ENCODE data around the gene SPRY2. TPM values are rescaled to one million over a fixed set of nuclear protein-coding genes. Genes with fewer than 3 reads are reported as not detected.

SPRY2 gene
- polyA plus RNA-seq, 1 donor from 2014 or later = not detected

DNA sequence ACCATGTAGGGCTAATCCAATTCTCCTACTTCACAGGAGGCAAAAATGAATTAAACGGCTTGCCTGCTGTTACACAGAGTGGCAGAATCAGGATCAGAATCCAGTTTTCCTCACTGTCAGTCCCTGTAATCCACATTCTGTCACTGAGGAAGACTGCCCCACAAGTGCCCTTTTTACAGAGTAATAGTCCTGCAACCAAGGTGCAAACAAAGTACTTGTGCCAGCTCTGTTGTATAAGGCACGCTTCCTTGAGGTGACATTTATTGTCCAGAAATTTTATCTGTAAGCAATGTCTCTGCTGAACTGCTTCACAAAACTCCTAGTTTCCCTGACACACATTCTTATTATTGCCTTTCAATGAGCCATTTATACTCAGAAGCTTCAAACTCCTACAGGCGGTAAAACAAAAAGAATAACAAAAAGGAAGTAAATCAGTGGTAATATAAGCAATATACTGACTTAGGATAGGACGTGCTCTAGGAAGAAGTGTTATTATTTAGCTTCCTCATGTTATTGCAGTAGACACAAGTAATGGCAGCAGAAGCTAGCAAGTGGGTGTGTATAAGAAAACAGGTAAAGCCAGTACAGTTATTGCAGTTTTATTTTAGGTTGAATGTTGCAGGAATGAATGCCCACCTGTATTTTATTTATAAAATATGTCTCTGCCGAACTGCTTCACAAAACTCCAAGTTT lies 28.8 kb downstream of the SPRY2 start:
- Mint-ChIP-seq H3K4me3 (no peak overlapping the region), H3K27ac (no peak overlapping the region), H3K27me3 (peaks cover 5% of the 10 kb centered on the region), H3K4me1 (peaks cover 0 to 4% (median 0%) of the 10 kb centered on the region in 3 donors), H3K36me3 (peaks cover 2% of the 10 kb centered on the region), H3K9me3 (peaks cover 0 to 2% (median 0%) of the 10 kb centered on the region in 3 donors)

DNA sequence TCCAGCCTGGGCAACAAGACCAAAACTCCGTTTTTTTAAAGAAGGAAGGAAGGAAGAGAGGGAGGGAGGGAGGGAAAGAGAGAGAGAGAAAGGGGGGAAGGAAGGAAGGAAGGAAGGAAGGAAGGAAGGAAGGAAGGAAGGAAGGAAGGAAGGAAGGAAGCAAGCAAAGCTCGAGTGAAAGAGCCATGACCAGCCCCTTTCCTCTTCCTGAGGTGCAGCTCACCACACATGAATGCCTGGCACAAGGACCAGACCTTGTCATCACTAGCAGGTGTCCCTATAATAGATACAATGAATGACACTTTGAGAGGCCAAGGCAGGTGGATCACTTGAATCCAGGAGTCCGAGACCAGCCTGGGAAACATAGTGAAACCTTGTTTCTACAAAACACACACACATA lies 31.0 kb downstream of the SPRY2 start:
- Mint-ChIP-seq H3K27me3 (peaks cover 5% of the 10 kb centered on the region), H3K36me3 (peaks cover 2% of the 10 kb centered on the region), H3K4me3 (no peak overlapping the region), H3K9me3 (peaks cover 0 to 2% (median 0%) of the 10 kb centered on the region in 3 donors), H3K27ac (no peak overlapping the region), H3K4me1 (peaks cover 0 to 5% (median 0%) of the 10 kb centered on the region in 3 donors)

GRCh38 chr13:80307401-80307987 lies 33.4 kb downstream of the SPRY2 start:
- Mint-ChIP-seq H3K9me3 (peaks cover 0 to 3% (median 2%) of the 10 kb centered on the region in 3 donors), H3K4me3 (no peak overlapping the region), H3K27me3 (peaks cover 2% of the 10 kb centered on the region), H3K4me1 (peaks cover 0 to 5% (median 0%) of the 10 kb centered on the region in 3 donors), H3K27ac (no peak overlapping the region), H3K36me3 (no peaks in the 10 kb centered on the region)

DNA sequence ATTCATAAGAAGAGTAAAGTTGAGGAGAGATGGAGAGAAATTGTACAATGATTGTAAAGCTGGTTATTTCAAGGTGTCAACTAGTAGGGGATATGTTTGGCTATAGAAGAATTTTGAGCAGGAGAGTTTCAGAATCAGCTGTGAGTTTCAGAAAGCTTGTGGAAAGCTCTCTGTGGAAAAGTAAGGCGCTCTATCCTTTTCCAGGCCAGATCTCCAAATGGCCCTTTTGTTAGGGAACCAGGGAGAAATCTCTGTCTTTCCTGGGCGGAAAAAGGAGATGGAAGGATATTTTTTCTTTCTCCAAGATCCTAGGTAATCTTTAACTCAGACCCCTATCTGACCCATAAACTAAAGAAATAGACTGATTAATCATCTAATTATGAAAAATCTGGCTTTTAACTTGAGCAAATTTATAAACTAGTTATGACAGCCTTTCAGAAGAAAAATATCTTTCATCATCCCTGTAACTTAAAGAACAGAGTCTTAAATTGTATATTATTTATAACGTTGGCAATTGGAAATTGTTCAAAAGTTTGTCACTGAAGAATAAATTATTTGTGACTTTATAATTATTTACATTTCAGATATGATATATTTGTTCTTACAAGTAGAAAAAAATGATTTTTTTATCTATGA lies 34.5 kb downstream of the SPRY2 start:
- Mint-ChIP-seq H3K4me3 (no peak overlapping the region), H3K4me1 (peaks cover 0 to 5% (median 0%) of the 10 kb centered on the region in 3 donors), H3K27ac (no peak overlapping the region), H3K36me3 (no peaks in the 10 kb centered on the region), H3K9me3 (peaks cover 0 to 3% (median 2%) of the 10 kb centered on the region in 3 donors), H3K27me3 (peaks cover 2% of the 10 kb centered on the region)

GRCh38 chr13:80305737-80306136 lies 35.2 kb downstream of the SPRY2 start:
- Mint-ChIP-seq H3K27me3 (peaks cover 2% of the 10 kb centered on the region), H3K4me3 (no peak overlapping the region), H3K4me1 (peaks cover 0 to 5% (median 0%) of the 10 kb centered on the region in 3 donors), H3K9me3 (peaks cover 0 to 5% (median 2%) of the 10 kb centered on the region in 3 donors), H3K36me3 (no peaks in the 10 kb centered on the region), H3K27ac (no peak overlapping the region)

GRCh38 chr13:80303225-80303811 lies 37.6 kb downstream of the SPRY2 start:
- no peak overlapping the region for H3K27ac Mint-ChIP-seq
- no peaks in the 10 kb centered on the region for H3K36me3 Mint-ChIP-seq
- peaks cover 2% of the 10 kb centered on the region for H3K27me3 Mint-ChIP-seq
- H3K9me3 Mint-ChIP-seq = peaks cover 0 to 7% (median 2%) of the 10 kb centered on the region in 3 donors
- peaks cover 0 to 5% (median 1%) of the 10 kb centered on the region in 3 donors for H3K4me1 Mint-ChIP-seq
- H3K4me3 Mint-ChIP-seq = no peak overlapping the region

DNA sequence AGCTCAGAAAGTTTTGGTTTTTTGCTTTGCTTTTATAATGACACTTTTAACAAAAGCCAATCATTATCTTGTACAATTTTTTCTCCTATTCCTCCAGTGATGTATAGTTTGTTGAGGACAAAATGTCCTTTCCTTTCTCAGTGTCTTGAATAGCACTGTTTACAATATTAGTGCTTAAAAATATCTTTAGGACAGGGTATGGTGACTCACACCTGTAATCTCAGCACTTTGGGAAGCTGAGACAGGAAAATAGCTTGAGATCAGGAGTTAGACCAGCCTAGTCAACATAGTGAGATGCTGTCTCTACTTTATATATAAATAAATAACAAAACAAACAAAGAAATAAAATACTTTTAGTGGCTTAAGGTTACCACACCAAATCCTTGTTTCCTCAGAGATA lies 41.9 kb downstream of the SPRY2 start:
- Mint-ChIP-seq H3K9me3 (peaks cover 0 to 5% (median 2%) of the 10 kb centered on the region in 3 donors), H3K27ac (no peak overlapping the region), H3K4me1 (peaks cover 0 to 3% (median 1%) of the 10 kb centered on the region in 3 donors), H3K4me3 (no peak overlapping the region), H3K27me3 (no peaks in the 10 kb centered on the region), H3K36me3 (no peaks in the 10 kb centered on the region)

- Mint-ChIP-seq H3K27me3 (no peaks in the 10 kb centered on the region), H3K4me1 (peaks cover 0 to 3% (median 1%) of the 10 kb centered on the region in 3 donors), H3K36me3 (no peaks in the 10 kb centered on the region), H3K27ac (no peak overlapping the region), H3K4me3 (no peak overlapping the region), H3K9me3 (peaks cover 0 to 4% (median 1%) of the 10 kb centered on the region in 3 donors)
Measured at GRCh38 chr13:80297503-80297902, 43.4 kb downstream of the SPRY2 start.

GRCh38 chr13:80297094-80297493 lies 43.8 kb downstream of the SPRY2 start:
- H3K9me3 Mint-ChIP-seq = peaks cover 0 to 4% (median 1%) of the 10 kb centered on the region in 3 donors
- H3K27me3 Mint-ChIP-seq = no peaks in the 10 kb centered on the region
- no peak overlapping the region for H3K4me3 Mint-ChIP-seq
- no peaks in the 10 kb centered on the region for H3K36me3 Mint-ChIP-seq
- H3K27ac Mint-ChIP-seq = no peak overlapping the region
- H3K4me1 Mint-ChIP-seq = peaks cover 0 to 3% (median 1%) of the 10 kb centered on the region in 3 donors

- Mint-ChIP-seq H3K4me1 (peaks cover 0 to 3% (median 1%) of the 10 kb centered on the region in 3 donors), H3K9me3 (peaks cover 0 to 4% (median 1%) of the 10 kb centered on the region in 3 donors), H3K27ac (no peak overlapping the region), H3K27me3 (no peaks in the 10 kb centered on the region), H3K36me3 (no peaks in the 10 kb centered on the region), H3K4me3 (no peak overlapping the region)
Measured at GRCh38 chr13:80296638-80297037, 44.3 kb downstream of the SPRY2 start.

DNA sequence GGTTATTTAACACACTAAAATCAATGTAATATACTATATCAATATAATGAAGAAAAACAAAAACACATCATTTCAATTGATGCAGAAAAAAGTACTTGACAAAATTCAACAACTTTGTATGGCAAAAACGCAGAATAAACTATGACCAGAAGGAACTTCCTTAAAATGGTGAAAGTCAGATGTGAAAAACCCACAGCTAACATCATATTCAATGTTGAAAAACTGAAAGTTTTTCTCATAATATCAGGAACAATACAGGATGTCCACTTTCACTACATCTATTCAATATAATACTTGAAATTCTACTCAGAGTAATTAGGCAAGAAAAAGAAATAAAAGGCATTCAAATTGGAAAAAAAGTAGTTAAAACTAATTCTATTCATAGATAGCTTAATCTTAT lies 50.3 kb downstream of the SPRY2 start:
- Mint-ChIP-seq H3K4me1 (no peaks in the 10 kb centered on the region), H3K36me3 (no peaks in the 10 kb centered on the region), H3K27ac (no peak overlapping the region), H3K27me3 (no peaks in the 10 kb centered on the region), H3K4me3 (no peak overlapping the region), H3K9me3 (peaks cover 0 to 1% (median 0%) of the 10 kb centered on the region in 3 donors)
